ENCODE data around the gene CKMT1A. TPM values are rescaled to one million over a fixed set of nuclear protein-coding genes. Genes with fewer than 3 reads are reported as not detected.
"Not testable (repeated sequence)": the region's sequence is repeated elsewhere in the genome, so short reads cannot be mapped to it uniquely, and the experiment has no call there.

CKMT1A gene
- polyA plus RNA-seq, 2 of the 4 experiments (the other 2 are of a cell fraction) = 1.6 to 3.0 TPM

- Histone ChIP-seq H3K4me3 (no peak overlapping the region), H3K27ac (no peak overlapping the region), H3K4me1 (no peaks in the 10 kb centered on the region), H3K4me2 (no peak overlapping the region), H3K9me3 (no peaks in the 10 kb centered on the region)
- WGBS (ENCODE audit: missing lambda C conversion rate) = 67% methylated on average over 6 of the region's 6 CpGs
- no peak for DNase-seq (ENCODE audit: low read depth in 1 of 2, low spot score in 1 of 2)
- POLR2A ChIA-PET = no interaction called here
- FAIRE-seq = no peak
- CTCF ChIA-PET = no interaction called here
- ATAC-seq = no peak
- TF ChIP-seq EHMT2 (IDR thresholded peaks at IDR 0.05; ENCODE audit: low read depth) = no peak
- no peak for TF ChIP-seq PBX3 (IDR thresholded peaks at IDR 0.05)
- TF ChIP-seq GATA3 (IDR thresholded peaks at IDR 0.05; ENCODE audit: borderline replicate concordance) = no peak
- TF ChIP-seq CBX8 (IDR thresholded peaks at IDR 0.05) = no peak
- TF ChIP-seq RARB (CRISPR knock-in tag; IDR thresholded peaks at IDR 0.05) = no peak
- TF ChIP-seq FOXS1 (CRISPR knock-in tag; IDR thresholded peaks at IDR 0.05) = no peak
- TF ChIP-seq TP53 (CRISPR knock-in tag; IDR thresholded peaks at IDR 0.05) = no peak
- TF ChIP-seq JUN (IDR thresholded peaks at IDR 0.05) = no peak
- TF ChIP-seq KDM5A (IDR thresholded peaks at IDR 0.05) = no peak
- no peak for TF ChIP-seq KDM1A (IDR thresholded peaks at IDR 0.05; ENCODE audit: low read depth)
- TF ChIP-seq EHF (CRISPR knock-in tag; IDR thresholded peaks at IDR 0.05) = no peak
Measured at GRCh38 chr15:43735416-43735815, 41.8 kb downstream of the CKMT1A start.

- TF ChIP-seq, protein P1, sequence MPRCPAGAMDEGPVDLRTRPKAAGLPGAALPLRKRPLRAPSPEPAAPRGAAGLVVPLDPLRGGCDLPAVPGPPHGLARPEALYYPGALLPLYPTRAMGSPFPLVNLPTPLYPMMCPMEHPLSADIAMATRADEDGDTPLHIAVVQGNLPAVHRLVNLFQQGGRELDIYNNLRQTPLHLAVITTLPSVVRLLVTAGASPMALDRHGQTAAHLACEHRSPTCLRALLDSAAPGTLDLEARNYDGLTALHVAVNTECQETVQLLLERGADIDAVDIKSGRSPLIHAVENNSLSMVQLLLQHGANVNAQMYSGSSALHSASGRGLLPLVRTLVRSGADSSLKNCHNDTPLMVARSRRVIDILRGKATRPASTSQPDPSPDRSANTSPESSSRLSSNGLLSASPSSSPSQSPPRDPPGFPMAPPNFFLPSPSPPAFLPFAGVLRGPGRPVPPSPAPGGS (IDR thresholded peaks at IDR 0.05) = peak; percentile 47; the same call in 1 of the 3 replicates
- TF ChIP-seq PHF8 (IDR thresholded peaks at IDR 0.05; ENCODE audit: borderline replicate concordance, low read depth) (peak; percentile 91), MAX (IDR thresholded peaks at IDR 0.05) (peak; percentile 60), POLR2A (IDR thresholded peaks at IDR 0.05; ENCODE audit: low read length) (peak; percentile 84), JUN (IDR thresholded peaks at IDR 0.05) (peak in 1 of 2 experiments; percentile 64; a peak in 1 of 5 replicates), E2F6 (IDR thresholded peaks at IDR 0.05; ENCODE audit: borderline replicate concordance, low read depth) (peak; percentile 62; the same call in 1 of the 2 replicates)
- CTCF ChIA-PET = interaction anchor here (1.4 kb wide), 1 partner anchor 30 kb away, joined by 3 read pairs; the partner anchor contains the start of gene ELL3
Measured at GRCh38 chr15:43746245-43746902, 52.7 kb downstream of the CKMT1A start, which contains the start of gene PDIA3. TSS of gene PDIA3 (plus strand) at chr15:43746438. CDS start at chr15:43746540, 102 bp downstream.

DNA sequence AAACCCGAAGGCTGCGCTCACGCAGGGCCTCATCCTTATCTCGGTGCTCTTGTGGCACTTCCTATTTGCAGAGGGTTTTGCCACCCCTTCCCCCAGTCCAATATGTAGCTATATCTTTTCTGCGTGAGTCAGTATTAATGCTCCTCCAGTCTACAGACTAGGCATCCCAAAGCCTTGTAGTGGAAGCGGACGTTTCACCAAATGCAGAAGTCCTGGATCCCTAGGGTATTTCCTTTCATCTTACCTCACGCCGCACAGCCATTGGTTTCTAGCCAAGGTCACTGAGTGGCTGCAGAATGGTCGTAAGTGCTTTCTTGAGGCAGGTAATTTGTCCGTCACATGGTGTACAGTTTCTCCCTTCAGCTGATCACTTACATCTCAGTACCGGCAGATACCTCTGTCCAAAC, 53.2 kb downstream of the CKMT1A start:
- WGBS (ENCODE audit: missing lambda C conversion rate) = 6% methylated on average over 9 of the region's 12 CpGs
- POLR2A ChIA-PET, H3K4me1 ChIP-seq, CTCF ChIA-PET, H3K9me3 ChIP-seq, FAIRE-seq: not testable (repeated sequence)
- ATAC-seq (peak; percentile 16 to 50; a peak in 5 of 6 replicates), DNase-seq (ENCODE audit: low read depth in 1 of 2, low spot score in 1 of 2) (peak in 1 of 2 experiments; percentile 28)
- peak overlapping the region; percentile 90 to 99 for H3K27ac ChIP-seq
- H3K4me2 ChIP-seq = peak overlapping the region; percentile 81
- peak overlapping the region; percentile 90 for H3K4me3 ChIP-seq

More at GRCh38 chr15:43746245-43746902, 52.7 kb downstream of the CKMT1A start, which contains the start of gene PDIA3:
- peak within 1 kb of the TSS; percentile 90 for H3K4me3 ChIP-seq
- H3K4me1 ChIP-seq, FAIRE-seq, H3K9me3 ChIP-seq, POLR2A ChIA-PET: not testable (repeated sequence)
- ATAC-seq (peak; percentile 98), DNase-seq (ENCODE audit: low read depth in 1 of 2, low spot score in 1 of 2) (peak; percentile 73 to 89)
- peak within 1 kb of the TSS; percentile 92 for H3K4me2 ChIP-seq
- H3K27ac ChIP-seq = peak within 1 kb of the TSS; percentile 90 to 99
- 2% methylated on average over 11 of the region's 84 CpGs for WGBS (ENCODE audit: missing lambda C conversion rate)

GRCh38 chr15:43748376-43748775, 54.7 kb downstream of the CKMT1A start:
- Histone ChIP-seq H3K27ac (0 out of 6 replicates have a peak overlapping the region, but pooled peaks of 1 of the 2 experiments have one; percentile 33), H3K9me3 (no peaks in the 10 kb centered on the region), H3K4me2 (peak overlapping the region; percentile 81), H3K4me3 (no peak overlapping the region), H3K4me1 (peaks cover 7% of the 10 kb centered on the region; the same call in 1 of the 3 replicates)
- CTCF ChIA-PET = interaction anchor here (0.6 to 1.1 kb wide), 2 partner anchors 28 to 678 kb away, joined by 3 read pairs; partner anchors contain the start of gene ELL3
- FAIRE-seq (no peak), DNase-seq (ENCODE audit: low read depth in 1 of 2, low spot score in 1 of 2) (no peak), ATAC-seq (no peak)
- POLR2A ChIA-PET = no interaction called here
- 83% methylated on average over 3 of the region's 3 CpGs for WGBS (ENCODE audit: missing lambda C conversion rate)
- no peak for TF ChIP-seq JUN (IDR thresholded peaks at IDR 0.05)
- TF ChIP-seq HES2 (IDR thresholded peaks at IDR 0.05) = no peak
- TF ChIP-seq HEYL (CRISPR knock-in tag; IDR thresholded peaks at IDR 0.05) = no peak
- no peak for TF ChIP-seq ZFP36 (IDR thresholded peaks at IDR 0.05; ENCODE audit: borderline replicate concordance, partially characterized antibody)
- TF ChIP-seq, protein P2, sequence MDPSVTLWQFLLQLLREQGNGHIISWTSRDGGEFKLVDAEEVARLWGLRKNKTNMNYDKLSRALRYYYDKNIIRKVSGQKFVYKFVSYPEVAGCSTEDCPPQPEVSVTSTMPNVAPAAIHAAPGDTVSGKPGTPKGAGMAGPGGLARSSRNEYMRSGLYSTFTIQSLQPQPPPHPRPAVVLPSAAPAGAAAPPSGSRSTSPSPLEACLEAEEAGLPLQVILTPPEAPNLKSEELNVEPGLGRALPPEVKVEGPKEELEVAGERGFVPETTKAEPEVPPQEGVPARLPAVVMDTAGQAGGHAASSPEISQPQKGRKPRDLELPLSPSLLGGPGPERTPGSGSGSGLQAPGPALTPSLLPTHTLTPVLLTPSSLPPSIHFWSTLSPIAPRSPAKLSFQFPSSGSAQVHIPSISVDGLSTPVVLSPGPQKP (IDR thresholded peaks at IDR 0.05; ENCODE audit: low read depth, low read length) = no peak
- TF ChIP-seq HOXA7 (CRISPR knock-in tag; IDR thresholded peaks at IDR 0.05) = no peak
- no peak for TF ChIP-seq GATA3 (IDR thresholded peaks at IDR 0.05; ENCODE audit: borderline replicate concordance)
- TF ChIP-seq BHLHE40 (IDR thresholded peaks at IDR 0.05; ENCODE audit: low read depth, low read length) = no peak
- no peak for TF ChIP-seq HOXB5 (CRISPR knock-in tag; IDR thresholded peaks at IDR 0.05)
- TF ChIP-seq RARB (CRISPR knock-in tag; IDR thresholded peaks at IDR 0.05) = no peak
- TF ChIP-seq RFX5 (IDR thresholded peaks at IDR 0.05) = no peak
- no peak for TF ChIP-seq NR3C1 (IDR thresholded peaks at IDR 0.05)
- TF ChIP-seq ZNF302 (CRISPR knock-in tag; IDR thresholded peaks at IDR 0.05) = no peak
- no peak for TF ChIP-seq MAX (IDR thresholded peaks at IDR 0.05)
